HEK293T (cell line): ENCODE measurements around the gene FBRSL1.

ENCODE experiments used
- CTCF ChIA-PET: fragments of 350-600 bp; formaldehyde crosslinking; extraction: SDS; loops from one replicate; lab custom pipeline; 2021; ENCODE audit warnings: antibody characterized with exemption, inconsistent platforms; lab: Yijun Ruan, JAX
- POLR2A ChIA-PET: fragments of 350-600 bp; formaldehyde crosslinking; extraction: SDS; loops from one replicate; lab custom pipeline; 2020; ENCODE audit warnings: antibody characterized with exemption, inconsistent platforms; lab: Yijun Ruan, JAX
- DNase-seq: peaks from one replicate; pipeline ENCODE4 v3.0.0; 2012; ENCODE audit warnings: mixed read lengths; ENCODE audit errors: extremely low spot score
- ARNT ChIP-seq: fragments of 450-650 bp; IDR thresholded peaks from 2 replicates; pipeline ENCODE4 v1.6.1; 2017; ENCODE audit warnings: mild to moderate bottlenecking
- BHLHE40 ChIP-seq: fragments of 450-650 bp; IDR thresholded peaks from 2 replicates; pipeline ENCODE4 v1.6.1; 2016; ENCODE audit warnings: mild to moderate bottlenecking, moderate library complexity, borderline replicate concordance
- CTBP1 ChIP-seq: fragments of 450-650 bp; IDR thresholded peaks from 2 replicates; pipeline ENCODE4 v1.6.1; 2016; ENCODE audit warnings: borderline replicate concordance
- ELF4 ChIP-seq: fragments of 450-650 bp; IDR thresholded peaks from 2 replicates; pipeline ENCODE4 v1.6.1; 2017; ENCODE audit warnings: antibody characterized with exemption
- FOXA1 ChIP-seq: fragments of 450-650 bp; IDR thresholded peaks from 2 replicates; pipeline ENCODE4 v1.6.1; 2016; ENCODE audit warnings: mild to moderate bottlenecking
- FOXK2 ChIP-seq: fragments of 450-650 bp; IDR thresholded peaks from 2 replicates; pipeline ENCODE4 v1.6.1; 2016; ENCODE audit warnings: mild to moderate bottlenecking
- FOXM1 ChIP-seq: fragments of 450-650 bp; IDR thresholded peaks from 2 replicates; pipeline ENCODE4 v1.6.1; 2017; ENCODE audit warnings: mild to moderate bottlenecking, borderline replicate concordance
- HDGF ChIP-seq: fragments of 450-650 bp; IDR thresholded peaks from 2 replicates; pipeline ENCODE4 v1.6.1; 2017; ENCODE audit warnings: antibody characterized with exemption, borderline replicate concordance
- L3MBTL2 ChIP-seq: fragments of 450-650 bp; conservative IDR thresholded peaks from 2 replicates; pipeline ENCODE4 v1.6.1; 2016; ENCODE audit warnings: mild to moderate bottlenecking
- LEF1 ChIP-seq: fragments of 450-650 bp; IDR thresholded peaks from 2 replicates; pipeline ENCODE4 v1.6.1; 2017; ENCODE audit warnings: mild to moderate bottlenecking, borderline replicate concordance
- NFRKB ChIP-seq: fragments of 450-650 bp; IDR thresholded peaks from 2 replicates; pipeline ENCODE4 v1.6.1; 2016; ENCODE audit warnings: mild to moderate bottlenecking, moderate library complexity
- SP1 ChIP-seq: fragments of 450-650 bp; IDR thresholded peaks from 2 replicates; pipeline ENCODE4 v1.6.1; 2017
- SUZ12 ChIP-seq: fragments of 450-650 bp; IDR thresholded peaks from 2 replicates; pipeline ENCODE4 v1.6.1; 2016; ENCODE audit warnings: mild to moderate bottlenecking
- TARDBP ChIP-seq: fragments of 450-650 bp; IDR thresholded peaks from 2 replicates; pipeline ENCODE4 v1.6.1; 2016
- ZNF384 ChIP-seq: fragments of 450-650 bp; IDR thresholded peaks from 2 replicates; pipeline ENCODE4 v1.6.1; 2016
- TF ChIP-seq, protein P1 (sequence below): fragments of 450-650 bp; IDR thresholded peaks from 2 replicates; pipeline ENCODE4 v1.6.1; 2016

Gene FBRSL1

DNA sequence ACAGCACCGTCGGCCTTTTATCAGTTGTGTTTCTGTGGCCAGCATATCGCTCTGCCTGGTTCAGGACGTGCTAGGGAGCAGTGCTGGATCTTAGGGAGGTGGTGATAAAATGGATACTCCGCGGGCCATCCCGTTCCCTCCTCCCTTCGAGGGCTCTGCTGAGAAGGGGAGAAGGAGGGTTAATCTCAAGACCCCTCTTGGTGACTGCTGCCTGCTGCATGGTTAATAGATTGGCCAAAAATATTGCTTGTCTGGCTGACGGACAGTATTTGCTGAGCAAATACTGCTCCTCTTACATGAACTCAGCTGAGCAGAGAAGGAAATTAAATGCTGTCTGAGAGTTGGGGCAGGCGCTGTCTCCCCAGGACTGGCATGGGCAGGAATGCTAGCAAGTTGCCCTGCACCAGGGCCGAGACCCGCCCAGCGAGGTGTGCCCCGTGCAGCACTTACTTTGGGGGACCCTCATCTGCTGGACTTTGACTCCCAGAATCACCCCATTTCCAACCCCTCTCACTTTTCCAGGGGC lies 1.2 kb downstream of the FBRSL1 start:
- POLR2A ChIA-PET, result no interaction called here
- DNase-seq, result no peak
- no peak for TF ChIP-seq HDGF
- TF ChIP-seq L3MBTL2, result no peak
- TF ChIP-seq BHLHE40, result no peak
- no peak for TF ChIP-seq FOXK2
- no peak for TF ChIP-seq LEF1
- no peak for TF ChIP-seq CTBP1
- TF ChIP-seq TARDBP, result no peak
- TF ChIP-seq ZNF384, result no peak
- TF ChIP-seq SP1, result no peak
- TF ChIP-seq SUZ12, result no peak
- no peak for TF ChIP-seq FOXA1
- no peak for TF ChIP-seq ELF4
- no peak for TF ChIP-seq NFRKB
- no peak for TF ChIP-seq FOXM1
- TF ChIP-seq, protein P1, sequence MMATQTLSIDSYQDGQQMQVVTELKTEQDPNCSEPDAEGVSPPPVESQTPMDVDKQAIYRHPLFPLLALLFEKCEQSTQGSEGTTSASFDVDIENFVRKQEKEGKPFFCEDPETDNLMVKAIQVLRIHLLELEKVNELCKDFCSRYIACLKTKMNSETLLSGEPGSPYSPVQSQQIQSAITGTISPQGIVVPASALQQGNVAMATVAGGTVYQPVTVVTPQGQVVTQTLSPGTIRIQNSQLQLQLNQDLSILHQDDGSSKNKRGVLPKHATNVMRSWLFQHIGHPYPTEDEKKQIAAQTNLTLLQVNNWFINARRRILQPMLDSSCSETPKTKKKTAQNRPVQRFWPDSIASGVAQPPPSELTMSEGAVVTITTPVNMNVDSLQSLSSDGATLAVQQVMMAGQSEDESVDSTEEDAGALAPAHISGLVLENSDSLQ, result no peak
- TF ChIP-seq ARNT, result no peak
- CTCF ChIA-PET, result no interaction called here

DNA sequence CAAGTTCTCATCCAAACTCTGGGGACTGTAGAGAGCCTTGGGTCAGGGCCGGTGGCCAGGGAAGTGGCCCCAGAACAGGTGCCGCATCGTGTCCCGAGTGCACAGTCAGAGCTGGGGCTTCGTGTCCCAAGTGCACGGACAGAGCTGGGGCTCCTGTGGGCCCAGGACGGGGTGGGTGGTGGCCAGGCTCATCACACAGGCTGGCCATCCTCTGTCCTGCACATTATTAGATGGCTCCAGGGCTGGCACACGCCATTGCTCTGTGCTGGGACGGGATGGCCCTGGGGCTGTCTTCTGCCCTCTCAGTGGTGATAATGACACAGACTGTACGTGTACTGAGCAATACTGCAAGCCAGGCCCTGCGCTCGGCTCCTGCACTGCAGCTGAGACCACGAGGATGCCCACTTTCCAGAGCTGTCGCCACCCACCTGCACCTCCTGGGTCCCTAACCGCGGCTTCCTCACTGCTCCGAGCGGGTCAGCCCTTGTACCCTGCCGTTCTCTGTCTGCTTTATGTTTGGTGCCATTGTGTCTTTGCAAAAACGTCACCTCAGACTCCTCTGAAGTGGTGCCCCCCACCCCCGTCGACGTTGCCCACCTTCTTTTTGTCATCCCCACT lies 1.9 kb downstream of the FBRSL1 start:
- ChIA-PET CTCF (interaction anchor here (0.8 kb wide), 1 partner anchor 69 kb away, joined by 3 read pairs; no protein-coding TSS in a partner anchor), POLR2A (no interaction called here)
- DNase-seq, result no peak
- TF ChIP-seq SP1 (no peak), FOXK2 (no peak), CTBP1 (no peak), ZNF384 (no peak), BHLHE40 (no peak), NFRKB (no peak), TARDBP (no peak), FOXA1 (no peak), SUZ12 (no peak), ELF4 (no peak), FOXM1 (no peak), L3MBTL2 (no peak), HDGF (no peak), ARNT (no peak), LEF1 (no peak)
- TF ChIP-seq, protein P1, result no peak

DNA sequence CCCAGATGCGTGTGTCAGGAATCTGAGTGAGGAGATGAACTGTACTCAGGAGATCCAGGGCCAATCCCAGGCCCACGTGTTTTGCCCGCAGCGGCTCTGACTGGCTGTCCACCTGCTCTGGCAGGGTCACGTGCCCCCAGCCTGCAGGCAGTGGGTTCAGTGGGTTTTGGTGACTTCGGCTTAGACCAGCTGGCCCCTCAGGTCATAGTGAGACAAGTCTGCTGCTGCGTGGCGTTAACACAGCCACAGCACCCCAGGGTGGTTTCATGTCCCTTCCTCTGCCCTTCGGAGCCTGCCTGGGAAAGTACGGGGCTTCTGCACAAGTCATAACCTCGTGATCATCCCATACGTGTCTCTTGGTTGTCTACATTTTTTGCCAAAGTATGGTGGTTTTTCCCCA lies 2.6 kb downstream of the FBRSL1 start:
- DNase-seq, result no peak
- CTCF ChIA-PET, result interaction anchor here (0.8 kb wide), 1 partner anchor 69 kb away, joined by 3 read pairs; no protein-coding TSS in a partner anchor
- TF ChIP-seq ELF4 (no peak), FOXM1 (no peak), FOXK2 (no peak), ZNF384 (no peak), FOXA1 (no peak), L3MBTL2 (no peak), NFRKB (no peak), TARDBP (no peak), HDGF (no peak), SP1 (no peak)
- TF ChIP-seq, protein P1, result no peak
- POLR2A ChIA-PET, result no interaction called here

DNA sequence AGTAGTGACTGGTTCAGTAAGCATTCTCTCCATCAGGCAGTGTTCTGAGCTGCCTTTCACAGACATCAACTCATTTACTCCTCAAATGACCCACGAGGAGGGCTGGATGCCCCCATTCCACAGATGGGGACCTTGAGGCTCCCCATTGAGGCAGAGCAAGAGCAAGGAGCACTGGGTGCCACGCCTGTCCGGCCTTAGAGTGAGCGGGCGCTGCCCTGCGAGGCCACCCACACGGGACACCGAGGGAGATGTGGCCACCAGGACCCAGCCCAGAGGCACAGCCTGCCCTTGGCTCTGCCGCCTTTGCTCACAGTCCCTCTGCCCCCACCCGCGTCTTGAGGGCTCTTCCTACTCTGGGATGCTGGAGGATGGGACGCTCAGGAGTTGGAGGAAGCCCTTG lies 3.0 kb downstream of the FBRSL1 start:
- no peak for DNase-seq
- TF ChIP-seq TARDBP, result no peak
- TF ChIP-seq FOXK2, result no peak
- TF ChIP-seq FOXA1, result no peak
- TF ChIP-seq NFRKB, result no peak
- TF ChIP-seq, protein P1, result no peak
- TF ChIP-seq ARNT, result no peak
- TF ChIP-seq CTBP1, result no peak
- no peak for TF ChIP-seq LEF1
- no peak for TF ChIP-seq HDGF
- TF ChIP-seq L3MBTL2, result no peak
- no peak for TF ChIP-seq SP1
- no peak for TF ChIP-seq ELF4
- no peak for TF ChIP-seq ZNF384
- ChIA-PET POLR2A (no interaction called here), CTCF (interaction anchor here (0.8 kb wide), 1 partner anchor 68 kb away, joined by 3 read pairs; no protein-coding TSS in a partner anchor)

DNA sequence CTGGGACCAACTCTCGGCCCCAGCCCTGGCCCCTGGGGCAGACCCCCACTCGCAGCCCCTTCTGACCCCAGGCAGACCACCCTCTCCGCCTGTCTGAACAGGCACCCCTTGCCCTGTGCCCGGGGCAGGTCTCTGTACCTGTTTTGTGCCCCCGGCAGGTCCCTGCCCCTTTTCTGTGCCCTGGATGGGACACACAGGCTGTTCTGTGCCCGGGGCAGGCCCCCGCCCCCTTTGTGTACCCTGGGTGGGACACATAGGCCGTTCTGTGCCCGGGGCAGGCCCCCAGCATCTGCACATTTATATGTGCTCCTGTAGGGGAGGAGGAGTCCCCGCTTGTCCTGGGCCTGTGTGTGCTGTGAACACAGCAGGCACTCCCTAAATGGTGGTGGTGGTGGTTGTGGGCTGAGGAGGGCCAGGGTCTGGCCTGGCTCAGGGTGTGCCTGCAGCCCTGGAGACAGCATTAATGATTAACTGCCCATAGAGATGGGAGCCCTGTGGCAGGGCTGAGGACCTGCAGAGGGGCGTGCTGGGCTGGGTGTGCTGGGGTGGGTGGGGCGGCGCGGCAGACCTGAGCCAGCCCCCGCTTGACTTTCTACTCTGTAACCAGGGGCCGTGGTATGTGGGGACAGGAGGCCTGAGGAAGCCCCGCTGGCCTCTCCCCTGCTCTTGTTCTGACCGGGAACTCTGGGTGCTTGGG lies 3.7 kb downstream of the FBRSL1 start:
- DNase-seq, result no peak
- ChIA-PET POLR2A (no interaction called here), CTCF (no interaction called here)
- TF ChIP-seq SUZ12 (no peak), ZNF384 (no peak), FOXK2 (no peak), ARNT (no peak)
